ENCODE results near the gene NR2C2AP.
A peak's percentile ranks its signal among the peaks of the same experiment; 100 is the strongest.
"Not testable (repeated sequence)": the region's sequence is repeated elsewhere in the genome, so short reads cannot be mapped to it uniquely, and the experiment has no call there.

Gene NR2C2AP

DNA sequence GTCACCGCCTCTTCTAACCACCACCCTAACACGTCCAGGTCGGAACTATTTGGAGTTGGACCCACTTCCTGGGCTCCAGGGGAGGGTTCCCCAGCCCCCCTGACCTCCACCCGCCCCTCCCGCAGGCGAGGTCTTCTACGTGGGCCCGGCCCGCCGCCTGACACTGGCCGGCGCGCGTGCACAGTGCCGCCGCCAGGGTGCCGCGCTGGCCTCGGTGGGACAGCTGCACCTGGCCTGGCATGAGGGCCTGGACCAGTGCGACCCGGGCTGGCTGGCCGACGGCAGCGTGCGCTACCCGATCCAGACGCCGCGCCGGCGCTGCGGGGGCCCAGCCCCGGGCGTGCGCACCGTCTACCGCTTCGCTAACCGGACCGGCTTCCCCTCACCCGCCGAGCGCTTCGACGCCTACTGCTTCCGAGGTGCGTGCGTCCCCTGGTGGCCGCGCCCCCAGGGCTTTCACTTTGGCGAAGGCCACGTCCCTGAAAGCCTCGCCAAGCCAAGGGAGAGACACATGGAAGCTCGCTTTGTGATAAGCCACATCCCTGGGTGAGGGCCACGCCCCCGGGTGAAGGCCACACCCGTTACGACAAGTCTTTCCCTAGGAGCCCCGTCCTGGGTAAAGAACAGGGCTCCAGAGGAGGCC is 21.8 kb upstream of the NR2C2AP start:
- no peaks in the 10 kb centered on the region for H3K9me3 Mint-ChIP-seq
- H3K4me3 Mint-ChIP-seq, result peak overlapping the region; percentile 72
- peak overlapping the region; percentile 30 for H3K27ac Mint-ChIP-seq
- H3K27me3 Mint-ChIP-seq, result peaks cover 57% of the 10 kb centered on the region
- no peaks in the 10 kb centered on the region for H3K36me3 Mint-ChIP-seq (ENCODE audit: low read depth)
- peaks cover 11% of the 10 kb centered on the region for H3K4me1 Mint-ChIP-seq (ENCODE audit: low read depth)
- intact Hi-C loops (cut with micrococcal nuclease), result loop anchor here (1.0 to 2.0 kb wide), 2 partner anchors 32 to 79 kb away; partner anchors contain the start of genes BORCS8 and RFXANK

DNA sequence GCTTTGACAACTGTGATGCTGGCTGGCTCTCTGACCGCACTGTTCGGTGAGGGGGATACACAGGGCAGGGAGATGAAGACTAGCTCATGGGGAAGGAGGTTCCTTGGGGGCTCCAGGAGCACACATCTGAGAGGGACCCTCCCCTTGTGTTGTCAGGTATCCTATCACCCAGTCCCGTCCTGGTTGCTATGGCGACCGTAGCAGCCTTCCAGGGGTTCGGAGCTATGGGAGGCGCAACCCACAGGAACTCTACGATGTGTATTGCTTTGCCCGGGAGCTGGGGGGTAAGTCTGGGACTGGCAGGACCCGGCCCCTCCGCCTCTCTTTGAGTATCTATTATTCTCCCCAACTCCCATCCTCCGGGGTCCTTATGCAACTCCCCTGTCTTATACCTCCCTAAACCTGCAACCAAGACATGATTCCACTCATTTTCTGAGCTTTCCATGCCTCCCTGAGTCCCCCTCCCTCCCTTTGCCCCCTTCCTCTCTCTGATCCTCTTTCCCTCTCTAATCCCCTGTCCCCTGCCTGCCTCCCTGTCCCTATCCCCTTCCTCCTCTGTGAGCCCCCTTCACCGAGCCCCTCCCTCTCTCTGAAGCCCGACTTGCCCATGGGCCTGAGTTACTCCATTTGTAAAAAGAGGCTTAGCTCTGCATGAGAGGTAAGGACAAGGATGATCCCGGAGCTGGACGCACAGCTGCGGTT is 21.1 kb upstream of the NR2C2AP start:
- intact Hi-C loops (cut with micrococcal nuclease), result loop anchor here (2.0 kb wide), 1 partner anchor 32 kb away; the partner anchor contains the start of genes BORCS8 and RFXANK
- no peaks in the 10 kb centered on the region for H3K9me3 Mint-ChIP-seq
- H3K4me3 Mint-ChIP-seq, result peak overlapping the region; percentile 72
- H3K27ac Mint-ChIP-seq, result no peak overlapping the region
- peaks cover 11% of the 10 kb centered on the region for H3K4me1 Mint-ChIP-seq (ENCODE audit: low read depth)
- H3K27me3 Mint-ChIP-seq, result peaks cover 57% of the 10 kb centered on the region
- H3K36me3 Mint-ChIP-seq (ENCODE audit: low read depth), result no peaks in the 10 kb centered on the region

DNA sequence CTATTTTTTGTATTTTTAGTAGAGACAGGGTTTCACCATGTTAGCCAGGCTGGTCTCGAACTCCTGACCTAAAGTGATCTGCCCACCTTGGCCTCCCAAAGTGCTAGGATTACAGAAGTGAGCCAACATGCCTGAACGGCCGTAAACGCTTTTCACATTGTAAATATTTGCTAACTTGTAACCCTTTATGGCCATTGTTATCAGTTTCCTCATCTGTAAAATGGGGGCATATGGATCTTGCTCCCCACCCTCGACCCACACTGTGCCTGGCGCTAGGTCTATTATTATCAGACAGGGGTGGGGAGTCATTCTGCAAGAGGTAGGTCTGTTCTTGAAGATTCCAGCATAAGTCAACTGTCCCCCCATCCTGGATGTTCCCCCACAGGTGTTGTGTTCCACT is 20.4 kb upstream of the NR2C2AP start:
- Mint-ChIP-seq H3K4me3 (no peak overlapping the region), H3K4me1 (ENCODE audit: low read depth) (peaks cover 11% of the 10 kb centered on the region), H3K27me3 (peaks cover 56% of the 10 kb centered on the region), H3K27ac (no peak overlapping the region), H3K36me3 (ENCODE audit: low read depth) (no peaks in the 10 kb centered on the region), H3K9me3 (no peaks in the 10 kb centered on the region)
- intact Hi-C loops (cut with micrococcal nuclease), result loop anchor here (2.0 kb wide), 1 partner anchor 31 kb away; the partner anchor contains the start of genes BORCS8 and RFXANK

DNA sequence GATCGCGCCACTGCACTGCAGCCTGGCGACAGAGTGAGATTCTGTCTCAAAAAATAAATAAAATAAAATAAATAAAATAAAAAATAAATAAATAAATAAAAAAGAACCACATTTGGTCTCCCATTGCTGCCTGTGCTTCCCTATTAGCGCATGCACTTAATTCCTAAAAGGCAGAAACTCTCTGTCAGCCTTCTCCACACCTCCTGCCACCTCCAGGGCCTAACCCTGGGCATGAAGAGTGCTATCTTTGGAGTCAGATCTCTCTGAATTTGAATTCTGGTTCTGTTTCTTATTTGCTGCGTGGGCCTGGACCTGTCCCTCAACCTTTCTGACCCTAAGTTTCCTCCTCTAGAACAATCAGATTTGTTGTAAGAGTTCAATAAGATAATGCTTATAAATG is 19.8 kb upstream of the NR2C2AP start:
- intact Hi-C loops (cut with micrococcal nuclease), result no loop called here
- Mint-ChIP-seq H3K4me3 (no peak overlapping the region), H3K27ac (no peak overlapping the region), H3K36me3 (ENCODE audit: low read depth) (no peaks in the 10 kb centered on the region), H3K9me3 (no peaks in the 10 kb centered on the region), H3K27me3 (peaks cover 50% of the 10 kb centered on the region), H3K4me1 (ENCODE audit: low read depth) (peaks cover 11% of the 10 kb centered on the region)

DNA sequence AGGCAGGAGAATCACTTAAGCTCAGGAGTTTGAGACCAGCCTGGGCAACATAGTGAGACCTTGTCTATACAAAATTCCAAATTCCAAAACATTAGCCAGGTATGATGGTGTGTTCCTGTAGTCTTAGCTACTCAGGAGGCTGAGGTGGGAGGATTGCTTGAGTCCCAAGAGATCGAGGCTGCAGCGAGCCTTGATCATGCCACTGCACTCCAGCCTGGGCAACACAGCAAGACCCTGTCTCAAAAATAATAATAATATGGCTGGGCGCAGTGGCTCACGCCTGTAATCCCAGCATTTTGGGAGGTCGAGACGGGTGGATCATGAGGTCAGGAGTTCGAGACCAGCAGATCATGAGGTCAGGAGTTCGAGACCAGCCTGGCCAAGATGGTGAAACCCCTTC is 17.8 kb upstream of the NR2C2AP start:
- H3K36me3 Mint-ChIP-seq (ENCODE audit: low read depth); H3K9me3 Mint-ChIP-seq; intact Hi-C loops (cut with micrococcal nuclease); H3K27ac Mint-ChIP-seq; H3K4me3 Mint-ChIP-seq: not testable (repeated sequence)
- H3K4me1 Mint-ChIP-seq (ENCODE audit: low read depth), result peaks cover 11% of the 10 kb centered on the region
- H3K27me3 Mint-ChIP-seq, result peaks cover 53% of the 10 kb centered on the region

DNA sequence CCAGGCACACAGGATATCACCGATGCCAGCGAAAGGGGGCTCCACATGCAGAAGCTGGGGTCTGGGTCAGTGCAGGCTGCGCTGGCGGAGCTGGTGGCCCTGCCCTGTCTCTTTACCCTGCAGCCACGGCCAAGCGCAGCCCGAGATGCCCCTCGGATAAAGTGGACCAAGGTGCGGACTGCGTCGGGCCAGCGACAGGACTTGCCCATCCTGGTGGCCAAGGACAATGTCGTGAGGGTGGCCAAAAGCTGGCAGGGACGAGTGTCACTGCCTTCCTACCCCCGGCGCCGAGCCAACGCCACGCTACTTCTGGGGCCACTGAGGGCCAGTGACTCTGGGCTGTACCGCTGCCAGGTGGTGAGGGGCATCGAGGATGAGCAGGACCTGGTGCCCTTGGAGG is 15.7 kb upstream of the NR2C2AP start:
- Mint-ChIP-seq H3K4me3 (no peak overlapping the region), H3K27me3 (peaks cover 50% of the 10 kb centered on the region), H3K36me3 (ENCODE audit: low read depth) (no peaks in the 10 kb centered on the region), H3K9me3 (no peaks in the 10 kb centered on the region), H3K4me1 (ENCODE audit: low read depth) (no peaks in the 10 kb centered on the region), H3K27ac (no peak overlapping the region)
- intact Hi-C loops (cut with micrococcal nuclease), result no loop called here

DNA sequence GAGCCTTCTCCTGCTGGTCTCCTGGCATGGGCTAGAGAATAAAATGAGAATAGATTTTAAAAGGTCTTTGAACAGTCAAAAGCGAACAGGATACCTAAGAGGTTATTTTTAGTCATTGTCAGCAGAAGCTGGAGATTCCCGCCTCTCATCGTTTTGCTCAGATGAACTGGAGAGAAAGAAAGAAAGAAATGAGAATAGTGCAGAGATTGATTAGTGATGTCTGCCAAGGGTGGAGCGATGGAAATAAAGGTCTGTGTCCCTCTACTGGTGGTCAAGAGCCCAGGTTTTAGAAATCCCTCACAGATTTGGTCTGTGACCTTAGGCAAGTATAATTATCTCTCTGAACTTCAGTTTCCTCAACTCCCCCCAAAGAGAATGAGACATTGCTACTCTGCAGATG is 13.9 kb upstream of the NR2C2AP start:
- intact Hi-C loops (cut with micrococcal nuclease), result no loop called here
- no peaks in the 10 kb centered on the region for H3K36me3 Mint-ChIP-seq (ENCODE audit: low read depth)
- H3K4me3 Mint-ChIP-seq, result no peak overlapping the region
- no peaks in the 10 kb centered on the region for H3K9me3 Mint-ChIP-seq
- H3K4me1 Mint-ChIP-seq (ENCODE audit: low read depth), result no peaks in the 10 kb centered on the region
- H3K27me3 Mint-ChIP-seq, result peaks cover 57% of the 10 kb centered on the region
- no peak overlapping the region for H3K27ac Mint-ChIP-seq

DNA sequence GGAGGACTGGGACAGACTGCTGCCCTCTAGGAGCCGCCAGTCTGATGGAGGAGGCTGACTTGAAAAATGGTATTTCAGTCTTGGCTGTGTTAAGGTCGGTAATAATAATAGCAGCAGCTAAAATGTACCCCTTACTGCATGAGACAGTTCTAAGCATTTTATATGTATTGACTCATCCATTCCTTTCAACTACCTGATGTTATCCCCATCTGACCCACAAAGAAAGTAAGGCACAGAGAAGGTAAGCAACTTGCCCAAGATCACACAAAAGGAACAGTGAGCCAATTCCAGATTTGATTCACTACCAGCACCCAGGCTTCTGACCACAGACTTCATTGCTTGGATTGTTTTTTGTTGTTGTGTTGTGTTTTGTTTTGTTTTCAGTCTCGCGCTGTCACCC is 12.6 kb upstream of the NR2C2AP start:
- Mint-ChIP-seq H3K27ac (no peak overlapping the region), H3K4me3 (no peak overlapping the region), H3K4me1 (ENCODE audit: low read depth) (no peaks in the 10 kb centered on the region), H3K9me3 (no peaks in the 10 kb centered on the region), H3K36me3 (ENCODE audit: low read depth) (no peaks in the 10 kb centered on the region), H3K27me3 (peaks cover 64% of the 10 kb centered on the region)
- intact Hi-C loops (cut with micrococcal nuclease), result no loop called here

DNA sequence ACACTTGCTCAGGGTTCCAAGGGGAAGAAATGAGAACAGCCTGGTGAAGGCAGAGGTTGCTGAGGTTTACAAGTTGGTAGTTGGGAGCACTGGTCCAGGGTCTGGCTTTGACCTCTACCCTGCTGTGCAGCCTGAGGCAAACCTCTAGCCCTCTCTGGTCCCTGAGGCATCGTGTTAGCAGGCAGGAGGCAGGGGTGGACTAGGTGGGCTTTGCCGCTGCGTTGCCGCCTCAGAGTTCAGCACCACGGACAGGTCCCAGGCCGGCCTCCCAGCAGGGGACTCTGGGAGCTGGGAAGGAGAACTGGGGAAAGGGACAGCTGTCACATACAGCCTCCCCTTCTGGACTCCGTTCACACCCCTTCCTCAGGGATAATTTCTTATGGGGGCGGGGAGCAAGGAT is 11.7 kb upstream of the NR2C2AP start:
- no peaks in the 10 kb centered on the region for H3K9me3 Mint-ChIP-seq
- no peak overlapping the region for H3K27ac Mint-ChIP-seq
- no peaks in the 10 kb centered on the region for H3K36me3 Mint-ChIP-seq (ENCODE audit: low read depth)
- no peaks in the 10 kb centered on the region for H3K4me1 Mint-ChIP-seq (ENCODE audit: low read depth)
- peaks cover 65% of the 10 kb centered on the region for H3K27me3 Mint-ChIP-seq
- H3K4me3 Mint-ChIP-seq, result no peak overlapping the region
- intact Hi-C loops (cut with micrococcal nuclease), result no loop called here

DNA sequence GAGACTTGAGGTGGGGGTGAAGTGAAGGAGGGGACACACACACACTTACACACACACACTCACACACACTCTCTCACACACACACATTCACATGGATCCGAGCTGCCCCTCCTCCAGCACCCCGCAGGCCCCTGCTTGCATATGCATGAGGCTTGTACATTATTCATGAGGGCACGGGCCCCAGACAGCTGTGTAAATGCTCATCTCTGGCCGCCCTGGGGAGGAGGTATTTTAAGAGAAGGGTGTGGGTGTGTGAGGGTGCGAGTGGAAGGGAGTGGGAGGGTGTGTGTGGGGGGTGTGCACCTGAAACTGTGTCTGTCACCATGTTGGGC is 10.9 kb upstream of the NR2C2AP start:
- Mint-ChIP-seq H3K4me1 (ENCODE audit: low read depth) (no peaks in the 10 kb centered on the region), H3K27me3 (peaks cover 71% of the 10 kb centered on the region), H3K27ac (no peak overlapping the region), H3K36me3 (ENCODE audit: low read depth) (no peaks in the 10 kb centered on the region), H3K4me3 (no peak overlapping the region), H3K9me3 (no peaks in the 10 kb centered on the region)
- intact Hi-C loops (cut with micrococcal nuclease), result no loop called here

DNA sequence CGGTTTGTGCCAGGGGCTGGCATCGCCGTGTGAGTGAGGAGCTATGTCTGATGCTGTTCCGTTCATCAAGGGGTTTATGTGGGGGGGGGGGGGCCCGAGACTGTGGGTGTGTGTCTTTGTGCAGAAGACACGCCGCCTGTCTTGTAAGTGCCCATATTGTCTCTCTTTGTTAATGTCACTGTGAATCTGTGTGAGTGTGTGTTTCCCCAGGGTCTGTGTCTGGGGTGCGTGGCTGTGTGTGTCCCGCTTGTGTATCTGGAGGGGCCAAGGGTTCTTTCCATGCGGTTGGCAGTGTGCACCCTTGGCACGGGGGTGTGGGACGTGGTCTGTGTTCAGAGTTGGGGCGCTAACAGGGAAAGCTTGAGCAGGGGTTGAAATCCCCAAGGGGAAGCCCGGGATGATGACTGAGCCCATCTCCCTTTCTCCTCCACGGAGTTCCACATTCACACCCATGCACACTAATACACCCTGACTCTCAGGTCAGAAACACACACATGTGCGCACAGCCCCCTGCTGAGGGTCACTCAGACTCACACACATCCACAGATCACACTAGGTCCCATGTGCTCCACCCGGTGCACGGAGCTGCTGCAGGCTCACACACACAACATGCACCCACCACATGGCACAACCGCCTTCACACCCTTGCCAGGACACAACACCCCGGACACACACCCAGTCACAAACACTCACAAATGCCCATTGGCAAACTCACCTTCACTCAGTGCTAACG is 10.4 kb upstream of the NR2C2AP start:
- Mint-ChIP-seq H3K9me3 (no peaks in the 10 kb centered on the region), H3K4me1 (ENCODE audit: low read depth) (no peaks in the 10 kb centered on the region), H3K36me3 (ENCODE audit: low read depth) (no peaks in the 10 kb centered on the region), H3K27ac (no peak overlapping the region), H3K4me3 (no peak overlapping the region), H3K27me3 (peaks cover 69% of the 10 kb centered on the region)
- intact Hi-C loops (cut with micrococcal nuclease), result no loop called here

DNA sequence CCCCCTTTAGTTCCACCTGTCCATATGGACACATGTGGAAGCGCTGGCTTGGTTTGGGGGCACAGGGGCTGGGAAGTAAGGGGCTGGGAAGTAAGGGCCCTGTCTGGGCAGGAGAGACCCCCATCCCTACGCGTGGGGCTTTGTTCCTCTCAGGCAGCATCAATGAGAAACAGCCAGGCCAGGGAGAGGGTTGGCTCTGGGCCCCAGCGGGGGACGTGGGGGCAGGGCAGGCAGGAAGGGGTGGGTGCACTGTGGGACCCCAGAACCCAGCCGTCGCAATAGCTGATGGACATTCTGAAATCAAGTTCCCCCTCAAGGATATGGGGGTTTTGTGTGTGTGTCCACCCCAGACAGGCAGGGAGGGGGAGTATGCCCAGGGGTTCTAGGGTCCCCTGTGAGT is 9.7 kb upstream of the NR2C2AP start:
- H3K9me3 Mint-ChIP-seq, result no peaks in the 10 kb centered on the region
- no peak overlapping the region for H3K4me3 Mint-ChIP-seq
- no peak overlapping the region for H3K27ac Mint-ChIP-seq
- intact Hi-C loops (cut with micrococcal nuclease), result no loop called here
- H3K36me3 Mint-ChIP-seq (ENCODE audit: low read depth), result no peaks in the 10 kb centered on the region
- H3K27me3 Mint-ChIP-seq, result peaks cover 69% of the 10 kb centered on the region
- peaks cover under 1% of the 10 kb centered on the region for H3K4me1 Mint-ChIP-seq (ENCODE audit: low read depth)

DNA sequence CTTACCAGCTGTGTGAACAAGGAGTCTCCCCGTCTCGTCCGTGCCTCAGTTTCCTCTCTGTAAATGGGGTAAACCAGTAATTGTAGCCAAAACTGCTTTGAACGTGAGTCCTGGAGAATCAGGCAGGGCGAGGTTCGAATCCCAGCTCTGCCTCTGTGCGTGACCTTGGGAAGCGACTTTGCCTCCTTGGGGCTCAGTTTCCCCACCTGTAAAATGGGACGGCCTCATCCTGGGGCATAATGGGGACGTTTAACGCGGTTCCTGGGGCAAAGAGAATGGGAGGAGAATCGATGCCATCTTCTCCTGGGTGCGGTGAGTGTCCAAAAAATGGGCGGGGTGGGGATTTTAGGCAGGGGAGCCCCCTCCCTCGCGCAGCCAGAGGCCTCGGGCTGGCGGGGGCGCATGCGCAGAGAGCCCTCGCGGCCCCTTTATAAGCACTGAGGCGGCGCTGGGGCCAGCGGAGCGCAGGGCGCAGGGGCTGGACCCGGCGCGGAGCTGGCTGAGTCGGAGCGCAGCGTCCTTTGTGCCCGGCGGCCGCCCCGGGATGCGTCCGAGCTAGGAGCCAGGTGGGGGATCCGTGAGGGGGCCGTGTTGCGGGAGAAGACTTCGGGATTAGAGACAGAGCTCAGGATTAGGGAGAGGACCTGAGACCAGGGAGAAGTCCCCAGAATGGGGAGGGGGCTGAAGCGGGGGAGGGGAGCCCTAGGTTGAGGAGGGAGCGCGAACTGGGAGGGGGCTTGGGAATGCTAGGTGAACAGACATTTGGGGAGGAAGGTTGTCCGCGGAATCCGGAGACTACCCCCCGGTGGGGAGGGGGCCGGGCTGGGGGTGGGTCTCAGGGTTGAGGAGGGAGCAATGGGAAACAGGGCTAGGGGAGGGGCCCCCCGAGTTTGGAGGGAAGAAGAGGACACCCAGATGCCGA is 8.5 kb upstream of the NR2C2AP start, which contains the start of gene NCAN:
NCAN (plus strand) TSS at position 460 of the 922 bp plus-strand sequence. CDS start 4,996 bp downstream, outside the sequence.
- no peak within 1 kb of the TSS for H3K4me3 Mint-ChIP-seq
- intact Hi-C loops (cut with micrococcal nuclease), result no loop called here
- no peaks in the 10 kb centered on the region for H3K36me3 Mint-ChIP-seq (ENCODE audit: low read depth)
- peaks cover 12% of the 10 kb centered on the region for H3K4me1 Mint-ChIP-seq (ENCODE audit: low read depth)
- H3K27ac Mint-ChIP-seq, result no peak within 1 kb of the TSS
- peaks cover 62% of the 10 kb centered on the region for H3K27me3 Mint-ChIP-seq
- H3K9me3 Mint-ChIP-seq, result no peaks in the 10 kb centered on the region

Data from dendritic cell treated with granulocyte-macrophage colony-stimulating factor and Interleukin-4, amounts not matched to agents 40 ng/mL and 50 ng/mL, for 4 days (primary cell).